Effector CD8-positive, alpha-beta T cell (primary cell): ENCODE data around the gene C1QTNF3.
"Not testable (repeated sequence)": the region's sequence is repeated elsewhere in the genome, so short reads cannot be mapped to it uniquely, and the experiment has no call there.

Source experiments
- DNase-seq: peaks from one replicate; lab custom pipeline; 2025; lab: John Stamatoyannopoulos, UW
- total RNA-seq, 4 experiments: gene quantifications; one replicate each; lab custom pipeline; 2026; lab: John Stamatoyannopoulos, UW

The C1QTNF3 gene
- 1.6 to 4.2 (median 2.8) reads per million in 4 experiments for total RNA-seq

- DNase-seq = no peak
These were observed at the start of gene C1QTNF3 for GRCh38 chr5:34043099-34043876. TSS of gene C1QTNF3 (minus strand) at chr5:34043213. CDS start at chr5:34043125, 88 bp downstream.

GRCh38 chr5:34091039-34091438 is 48.0 kb upstream of the C1QTNF3 start:
- DNase-seq = not testable (repeated sequence)

GRCh38 chr5:34089802-34090201 is 46.8 kb upstream of the C1QTNF3 start:
- DNase-seq = not testable (repeated sequence)

GRCh38 chr5:34087728-34088127 is 44.7 kb upstream of the C1QTNF3 start:
- DNase-seq = not testable (repeated sequence)

- DNase-seq = not testable (repeated sequence)
These were observed 40.9 kb upstream of the C1QTNF3 start for GRCh38 chr5:34083898-34084297.

- DNase-seq = not testable (repeated sequence)
These were observed 36.5 kb upstream of the C1QTNF3 start for GRCh38 chr5:34079505-34079904.

- not testable (repeated sequence) for DNase-seq
These were observed 34.6 kb upstream of the C1QTNF3 start for GRCh38 chr5:34077636-34078035.

GRCh38 chr5:34076719-34077364 is 33.8 kb upstream of the C1QTNF3 start:
- DNase-seq = not testable (repeated sequence)

DNA sequence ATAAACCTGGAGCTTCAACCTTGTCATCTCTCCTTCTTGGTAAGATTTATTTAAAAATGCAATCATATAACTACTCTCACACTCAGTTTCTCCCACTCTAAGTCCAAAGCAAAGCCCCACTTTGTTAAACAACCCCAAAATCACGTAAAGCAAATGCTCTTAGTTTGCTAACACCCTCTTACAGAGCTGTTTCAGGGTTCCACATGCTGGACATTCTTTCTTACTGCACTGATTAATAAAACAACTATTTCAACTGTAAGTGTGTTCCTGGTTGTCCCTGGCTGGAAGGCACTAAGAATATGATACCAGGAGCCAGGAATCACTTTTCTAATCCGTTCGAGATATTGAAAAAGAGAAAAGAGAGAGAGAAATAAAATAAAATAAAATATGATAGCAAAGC is 31.5 kb upstream of the C1QTNF3 start:
- DNase-seq = not testable (repeated sequence)

DNA sequence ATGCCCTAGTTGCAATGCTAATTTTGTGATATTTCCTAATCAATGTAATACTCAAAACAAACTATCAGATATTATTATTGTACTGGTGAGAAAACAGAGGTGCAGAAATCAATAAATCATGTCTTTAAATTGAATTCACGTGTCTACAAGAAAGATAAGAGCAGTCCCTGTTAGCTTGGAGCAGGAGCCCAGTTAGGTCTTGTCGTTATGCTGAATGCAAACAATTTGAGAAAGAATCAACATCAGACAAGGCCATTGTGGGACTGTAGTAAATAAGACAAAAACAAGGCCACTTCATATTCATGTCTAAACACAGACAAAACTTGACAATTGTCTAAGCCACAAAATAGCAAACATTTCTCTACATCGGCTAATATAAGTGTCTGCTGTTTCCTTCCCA is 31.1 kb upstream of the C1QTNF3 start:
- DNase-seq = not testable (repeated sequence)

GRCh38 chr5:34070626-34071025 is 27.6 kb upstream of the C1QTNF3 start:
- DNase-seq = not testable (repeated sequence)

DNA sequence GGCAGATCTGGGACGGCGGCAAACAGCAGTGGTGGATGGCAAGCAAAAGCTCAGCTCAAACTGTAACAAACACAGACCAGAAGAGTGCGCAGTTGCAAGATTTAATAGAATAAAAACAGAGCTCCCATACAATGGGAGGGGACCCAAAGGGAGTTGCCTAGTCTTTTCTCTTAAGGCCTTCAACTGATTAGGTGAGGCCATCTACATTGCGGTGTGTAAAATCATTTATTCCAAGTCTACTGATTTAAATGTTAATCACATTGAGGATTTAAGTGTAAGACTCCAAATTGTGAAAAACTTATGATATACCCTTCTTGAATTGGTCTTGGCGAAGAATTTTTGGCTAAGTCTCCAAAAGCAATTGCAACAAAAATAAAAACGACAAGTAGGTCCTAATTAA is 21.6 kb upstream of the C1QTNF3 start:
- DNase-seq = no peak

DNA sequence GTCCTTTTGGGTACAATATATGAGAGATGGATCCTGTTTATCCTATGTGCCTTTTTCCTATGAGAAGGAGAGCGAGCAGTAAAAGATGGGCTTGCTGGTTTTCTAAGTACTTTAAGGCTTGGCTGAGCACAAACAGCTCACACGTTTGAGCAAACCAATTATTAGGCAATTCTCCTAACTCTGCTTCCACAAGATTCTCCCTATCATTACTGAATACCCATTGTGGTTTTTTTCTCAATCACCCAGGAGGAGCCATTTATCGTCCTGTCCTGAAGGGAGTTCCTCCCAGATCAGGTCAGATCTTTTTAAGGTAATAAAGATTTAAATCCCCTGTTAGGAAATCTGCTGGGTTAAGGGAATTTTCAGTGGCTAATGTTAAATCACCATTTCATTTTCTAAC is 19.4 kb upstream of the C1QTNF3 start:
- no peak for DNase-seq

DNA sequence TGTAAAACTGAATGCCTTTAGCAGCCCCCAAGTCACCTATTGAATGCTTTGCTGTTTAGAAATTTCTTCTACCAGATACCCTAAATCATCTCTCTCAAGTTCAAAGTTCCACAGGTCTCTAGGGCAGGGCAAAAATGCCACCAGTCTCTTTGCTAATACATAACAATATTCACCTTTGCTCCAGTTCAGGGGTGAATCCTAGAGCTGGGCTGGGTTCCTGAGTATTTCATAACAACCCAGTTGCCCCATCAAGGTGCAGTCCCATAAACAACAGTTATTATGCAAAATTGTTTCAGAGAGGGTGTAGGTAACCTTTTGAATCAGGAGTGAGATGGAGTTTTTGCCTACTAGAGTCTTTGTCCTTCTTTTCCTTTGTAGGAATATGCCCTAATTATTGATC is 19.0 kb upstream of the C1QTNF3 start:
- DNase-seq = no peak

DNA sequence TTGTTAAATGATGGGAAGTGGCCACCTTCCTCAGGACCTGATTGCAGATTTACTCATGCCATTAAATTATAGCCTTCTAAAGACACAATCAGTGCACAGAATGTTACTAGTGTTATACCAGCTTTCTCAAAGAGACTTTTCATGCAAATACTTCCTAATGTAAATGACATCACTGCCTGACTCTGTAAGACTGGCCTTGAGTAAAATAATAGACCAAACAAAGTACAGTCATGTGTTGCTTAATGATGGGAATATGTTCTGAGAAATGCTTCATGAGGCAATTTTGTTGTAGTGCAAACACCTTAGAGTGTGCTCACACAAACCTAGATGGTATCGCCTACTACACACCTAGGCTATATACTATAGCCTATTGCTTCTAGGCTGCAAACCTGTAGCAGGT is 17.0 kb upstream of the C1QTNF3 start:
- DNase-seq = no peak

DNA sequence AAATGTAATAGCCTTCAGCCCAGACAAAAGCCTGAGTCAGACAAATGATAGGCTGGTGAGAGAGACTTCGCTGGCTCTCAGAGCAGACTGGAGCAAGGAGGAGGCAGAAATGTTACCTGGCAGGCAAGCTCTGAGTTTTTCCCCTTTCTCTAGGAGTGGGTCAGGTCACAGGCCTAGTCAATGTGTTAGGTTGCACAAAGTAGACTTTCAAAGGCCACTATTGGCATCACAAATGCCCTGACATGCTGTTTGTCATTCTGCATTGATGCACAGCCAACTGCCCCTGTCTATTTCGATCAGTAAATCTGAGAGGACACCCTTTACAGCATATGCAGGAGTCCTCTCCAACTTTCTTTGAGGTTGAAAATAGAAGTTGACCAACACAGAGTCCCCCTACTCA is 15.5 kb upstream of the C1QTNF3 start:
- no peak for DNase-seq

DNA sequence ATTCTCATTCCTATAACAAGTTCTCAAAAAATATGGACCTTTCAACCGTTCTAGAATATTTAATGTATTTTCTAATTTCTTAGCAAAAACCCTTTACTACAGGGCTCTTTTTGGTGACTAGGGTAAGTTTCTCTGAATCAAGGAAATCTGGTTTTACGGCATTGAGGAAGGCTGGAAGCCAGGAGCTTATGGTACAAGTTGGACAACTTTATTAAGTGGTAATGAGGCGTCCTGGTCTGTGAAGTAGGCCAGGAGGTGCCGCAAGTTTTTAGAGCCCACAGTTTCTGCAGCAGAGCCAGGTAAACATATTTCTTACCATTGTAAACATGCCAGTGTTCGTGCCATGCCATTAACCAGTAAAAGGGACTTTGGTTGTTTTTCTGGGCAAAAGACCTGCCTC is 14.6 kb upstream of the C1QTNF3 start:
- DNase-seq = no peak

GRCh38 chr5:34057118-34057517 is 14.1 kb upstream of the C1QTNF3 start:
- no peak for DNase-seq

DNA sequence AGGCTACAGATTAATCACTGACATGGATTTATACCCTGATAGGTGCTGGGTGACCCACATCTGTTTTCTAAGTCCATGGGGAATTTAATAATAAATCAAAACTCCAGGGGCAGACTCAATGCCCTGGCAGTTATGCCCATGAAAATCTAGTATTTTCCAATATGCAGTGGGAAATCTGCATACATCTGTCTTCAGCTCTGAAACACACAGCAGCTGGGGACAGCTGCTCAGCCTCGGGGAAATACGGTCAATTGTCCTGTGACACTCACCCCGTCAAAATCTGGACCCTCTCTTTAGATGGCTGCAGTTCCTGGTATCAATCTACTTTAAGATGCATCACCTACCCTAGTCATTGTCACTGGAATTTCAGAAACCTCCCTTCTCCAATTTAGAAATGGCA is 12.7 kb upstream of the C1QTNF3 start:
- no peak for DNase-seq

DNA sequence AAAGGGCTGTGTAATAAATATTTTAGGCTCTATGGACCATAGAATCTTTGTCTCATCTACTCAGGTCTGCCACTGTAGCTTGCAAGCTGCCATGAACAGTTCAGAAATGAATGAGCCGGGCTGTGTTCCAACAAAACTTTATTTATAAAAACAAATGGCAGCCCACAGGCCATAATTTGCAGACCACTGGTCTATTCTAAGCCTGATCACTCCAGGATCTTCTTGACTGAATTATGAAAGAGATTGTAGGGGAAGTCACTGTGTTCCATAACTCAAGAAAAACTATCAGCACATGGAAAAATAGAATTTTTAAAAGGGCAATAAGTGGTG is 11.4 kb upstream of the C1QTNF3 start:
- no peak for DNase-seq

GRCh38 chr5:34053571-34054399 is 10.8 kb upstream of the C1QTNF3 start:
- DNase-seq = no peak

DNA sequence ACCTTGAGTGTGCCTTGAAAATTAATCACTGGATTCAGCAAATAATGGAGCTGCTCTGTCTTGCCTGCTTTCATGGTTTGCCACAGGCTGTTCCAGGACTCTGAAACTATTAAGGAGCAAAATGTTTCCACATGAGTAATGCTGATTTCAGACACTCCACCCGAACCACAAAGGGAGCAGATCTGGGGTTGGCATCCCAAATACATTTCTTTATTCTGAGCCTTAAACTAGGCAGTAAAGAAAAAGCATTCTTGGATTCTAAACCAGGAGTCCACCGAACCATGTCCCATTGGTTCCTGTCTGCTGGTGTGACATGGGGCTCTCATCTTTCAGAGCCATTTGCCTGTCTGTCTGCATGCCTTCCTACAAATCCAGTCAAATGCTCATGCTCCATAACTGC is 10.1 kb upstream of the C1QTNF3 start:
- no peak for DNase-seq
